Endothelial cell (in vitro differentiated cells): ENCODE results near the gene DRD2. TPM values are rescaled to one million over a fixed set of nuclear protein-coding genes. Genes with fewer than 3 reads are reported as not detected.

ENCODE experiments used
- DNase-seq: peaks from one replicate; pipeline ENCODE4 v3.0.0; 2021; ENCODE audit warnings: low spot score
- H3K27ac Mint-ChIP-seq: one replicate; pipeline ENCODE4 v1.8.0; 2021; ENCODE audit warnings: mixed read lengths, inconsistent platforms; ENCODE audit not compliant: unreplicated experiment
- H3K27me3 Mint-ChIP-seq: one replicate; pipeline ENCODE4 v1.8.0; 2021; ENCODE audit warnings: mild to moderate bottlenecking, moderate library complexity, mixed read lengths, inconsistent platforms; ENCODE audit not compliant: unreplicated experiment
- H3K36me3 Mint-ChIP-seq: one replicate; pipeline ENCODE4 v1.8.0; 2021; ENCODE audit warnings: mild to moderate bottlenecking, low read depth, mixed read lengths, inconsistent platforms; ENCODE audit not compliant: unreplicated experiment
- H3K4me1 Mint-ChIP-seq: one replicate; pipeline ENCODE4 v1.8.0; 2021; ENCODE audit warnings: mild to moderate bottlenecking, mixed read lengths, inconsistent platforms; ENCODE audit not compliant: unreplicated experiment
- H3K4me3 Mint-ChIP-seq: one replicate; pipeline ENCODE4 v1.8.0; 2021; ENCODE audit warnings: mild to moderate bottlenecking, mixed read lengths, inconsistent platforms; ENCODE audit not compliant: unreplicated experiment
- H3K9me3 Mint-ChIP-seq: one replicate; pipeline ENCODE4 v1.8.0; 2021; ENCODE audit warnings: mixed read lengths, inconsistent platforms; ENCODE audit not compliant: unreplicated experiment
- CTCF ChIP-seq: fragments of 200-600 bp; sonication (generic); IDR thresholded peaks from one replicate; pipeline ENCODE4 v1.5.0; 2021; ENCODE audit warnings: antibody characterized with exemption; ENCODE audit not compliant: unreplicated experiment
- total RNA-seq: library from RNA; stranded (reverse); fragmentation: NEBNext Ultra II Directional; extraction: Animal tissue kit (Norgen Biotek cat#: 25700); gene quantifications from one replicate; pipeline ENCODE4 v1.2.1, GENCODE V29; 2021; ENCODE audit not compliant: unreplicated experiment

The DRD2 gene
- total RNA-seq, 1 donor from 2014 or later: 1.3 TPM

DNA sequence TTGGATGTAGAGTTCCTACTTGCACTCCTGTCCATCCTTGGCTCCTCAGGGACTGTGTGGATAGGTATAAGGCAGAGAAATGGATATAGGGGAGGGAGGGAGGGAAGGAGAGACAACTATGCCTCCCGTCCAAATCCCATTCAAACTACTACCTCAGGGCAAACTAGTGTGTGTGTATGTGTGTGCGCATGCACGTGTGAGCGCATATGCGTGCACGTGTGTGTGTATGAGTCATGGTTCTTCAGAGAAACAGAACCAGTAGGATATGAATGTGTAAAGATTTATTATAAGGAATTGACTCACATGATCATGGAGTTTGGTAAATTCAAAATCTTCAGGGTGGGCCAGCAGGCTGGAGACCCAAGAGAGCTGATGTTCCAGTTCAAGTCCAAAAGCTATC, 42.2 kb upstream of the DRD2 start:
- TF ChIP-seq CTCF: no peak
- DNase-seq: no peak
- H3K36me3 Mint-ChIP-seq: no peaks in the 10 kb centered on the region
- peaks cover 6% of the 10 kb centered on the region for H3K27me3 Mint-ChIP-seq
- H3K27ac Mint-ChIP-seq: no peak overlapping the region
- no peaks in the 10 kb centered on the region for H3K9me3 Mint-ChIP-seq
- H3K4me3 Mint-ChIP-seq: no peak overlapping the region
- H3K4me1 Mint-ChIP-seq: no peaks in the 10 kb centered on the region

DNA sequence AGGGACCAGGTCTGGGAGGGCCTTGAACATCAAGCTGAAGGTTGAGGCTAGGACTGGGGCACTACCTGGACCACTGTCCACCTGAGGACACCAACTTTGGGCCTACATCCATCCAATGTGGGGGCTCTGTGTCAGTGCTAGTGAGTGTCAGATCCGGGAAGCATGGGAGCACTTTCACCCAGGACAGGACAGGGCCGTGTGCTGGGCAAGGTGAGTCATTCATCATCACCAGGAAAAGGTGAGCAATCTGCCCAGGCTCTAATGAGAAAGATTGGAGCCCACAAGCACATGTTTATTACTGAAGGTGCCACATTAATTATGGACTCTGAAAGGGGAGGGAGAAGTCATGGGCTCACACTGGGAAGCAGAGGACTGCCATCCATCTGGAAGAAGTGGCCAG, 39.7 kb upstream of the DRD2 start:
- no peak for TF ChIP-seq CTCF
- Mint-ChIP-seq H3K27ac (no peak overlapping the region), H3K4me3 (no peak overlapping the region), H3K27me3 (peaks cover 2% of the 10 kb centered on the region), H3K36me3 (no peaks in the 10 kb centered on the region), H3K9me3 (no peaks in the 10 kb centered on the region), H3K4me1 (no peaks in the 10 kb centered on the region)
- no peak for DNase-seq

GRCh38 chr11:113507341-113507740, 32.1 kb upstream of the DRD2 start:
- H3K4me3 Mint-ChIP-seq: no peak overlapping the region
- no peaks in the 10 kb centered on the region for H3K4me1 Mint-ChIP-seq
- no peaks in the 10 kb centered on the region for H3K9me3 Mint-ChIP-seq
- no peak for DNase-seq
- H3K27ac Mint-ChIP-seq: no peak overlapping the region
- no peak for TF ChIP-seq CTCF
- H3K36me3 Mint-ChIP-seq: no peaks in the 10 kb centered on the region
- H3K27me3 Mint-ChIP-seq: peaks cover 1% of the 10 kb centered on the region

DNA sequence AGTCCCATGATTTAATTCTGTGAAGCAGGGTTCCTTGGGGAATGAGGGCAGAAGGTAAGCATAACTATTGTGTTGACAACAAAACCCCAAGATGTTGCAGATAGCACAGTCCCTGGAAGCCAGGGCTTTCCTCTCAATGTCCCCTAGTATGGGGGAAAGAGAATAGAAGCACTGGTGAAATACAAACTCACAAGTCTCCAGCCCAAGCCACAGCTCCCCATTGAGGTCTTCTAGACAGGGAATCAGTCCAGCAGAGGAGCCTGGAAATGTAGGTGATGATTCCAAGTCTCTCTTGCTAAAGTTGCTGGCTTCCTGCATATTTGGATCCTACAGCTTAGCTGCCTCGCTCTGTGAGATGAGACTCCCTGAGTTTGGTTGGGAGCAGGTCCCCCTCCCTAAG, 31.7 kb upstream of the DRD2 start:
- Mint-ChIP-seq H3K4me3 (no peak overlapping the region), H3K4me1 (no peaks in the 10 kb centered on the region), H3K9me3 (no peaks in the 10 kb centered on the region), H3K27me3 (peaks cover 3% of the 10 kb centered on the region), H3K36me3 (no peaks in the 10 kb centered on the region), H3K27ac (no peak overlapping the region)
- no peak for DNase-seq
- no peak for TF ChIP-seq CTCF

DNA sequence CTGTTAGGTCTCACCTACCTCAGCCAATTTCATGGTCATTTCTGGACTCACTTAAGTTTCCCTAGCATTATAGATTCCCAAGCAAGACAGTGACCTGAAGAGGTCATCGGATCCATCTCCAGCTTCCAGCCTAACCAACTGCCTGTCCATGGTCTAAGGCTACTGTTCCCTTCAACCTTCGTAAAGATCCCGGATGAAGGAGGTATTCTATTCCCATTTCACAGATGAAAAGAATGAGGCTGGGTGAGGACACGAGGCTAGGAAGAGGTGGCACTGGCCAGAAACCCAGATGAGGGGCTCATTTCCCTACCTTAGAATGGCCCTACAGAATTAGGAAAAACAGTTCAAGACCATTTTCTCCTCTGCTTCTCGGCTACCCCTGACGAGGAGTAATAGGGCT, 31.3 kb upstream of the DRD2 start:
- Mint-ChIP-seq H3K4me3 (no peak overlapping the region), H3K4me1 (no peaks in the 10 kb centered on the region), H3K27me3 (peaks cover 3% of the 10 kb centered on the region), H3K27ac (no peak overlapping the region), H3K36me3 (no peaks in the 10 kb centered on the region), H3K9me3 (no peaks in the 10 kb centered on the region)
- no peak for TF ChIP-seq CTCF
- DNase-seq: no peak
